HG03575 (cell line): Measurements from ENCODE around the gene TBX4.

ENCODE experiments used
- ATAC-seq: cut with Tn5 transposase; IDR thresholded peaks from one replicate; pipeline ENCODE4 v1.9.1; 2021; ENCODE audit not compliant: unreplicated experiment, insufficient number of reproducible peaks, low FRiP score; ENCODE audit errors: extremely low read depth

The TBX4 gene

GRCh38 chr17:61460796-61461585 is 8.8 kb downstream of the TBX4 start:
- no peak for ATAC-seq

DNA sequence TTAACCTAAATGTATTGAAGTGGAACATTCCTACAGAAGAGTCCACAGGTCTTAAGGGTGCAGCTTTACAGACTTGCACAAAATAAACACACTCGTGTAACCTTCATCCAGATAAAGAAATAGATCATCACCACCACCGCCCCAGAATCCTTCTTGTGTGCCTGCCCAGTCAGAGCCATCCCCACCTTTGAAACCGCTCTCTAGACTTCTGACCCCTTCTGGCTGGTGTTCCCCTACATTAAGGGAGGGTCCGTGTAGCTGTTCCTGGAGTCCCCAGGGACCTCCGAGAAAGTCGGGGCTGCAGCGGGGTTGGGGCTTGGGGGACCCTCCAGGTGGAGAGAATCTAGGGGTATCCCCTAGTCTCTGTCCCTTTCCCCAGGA is 9.4 kb downstream of the TBX4 start:
- ATAC-seq: no peak

DNA sequence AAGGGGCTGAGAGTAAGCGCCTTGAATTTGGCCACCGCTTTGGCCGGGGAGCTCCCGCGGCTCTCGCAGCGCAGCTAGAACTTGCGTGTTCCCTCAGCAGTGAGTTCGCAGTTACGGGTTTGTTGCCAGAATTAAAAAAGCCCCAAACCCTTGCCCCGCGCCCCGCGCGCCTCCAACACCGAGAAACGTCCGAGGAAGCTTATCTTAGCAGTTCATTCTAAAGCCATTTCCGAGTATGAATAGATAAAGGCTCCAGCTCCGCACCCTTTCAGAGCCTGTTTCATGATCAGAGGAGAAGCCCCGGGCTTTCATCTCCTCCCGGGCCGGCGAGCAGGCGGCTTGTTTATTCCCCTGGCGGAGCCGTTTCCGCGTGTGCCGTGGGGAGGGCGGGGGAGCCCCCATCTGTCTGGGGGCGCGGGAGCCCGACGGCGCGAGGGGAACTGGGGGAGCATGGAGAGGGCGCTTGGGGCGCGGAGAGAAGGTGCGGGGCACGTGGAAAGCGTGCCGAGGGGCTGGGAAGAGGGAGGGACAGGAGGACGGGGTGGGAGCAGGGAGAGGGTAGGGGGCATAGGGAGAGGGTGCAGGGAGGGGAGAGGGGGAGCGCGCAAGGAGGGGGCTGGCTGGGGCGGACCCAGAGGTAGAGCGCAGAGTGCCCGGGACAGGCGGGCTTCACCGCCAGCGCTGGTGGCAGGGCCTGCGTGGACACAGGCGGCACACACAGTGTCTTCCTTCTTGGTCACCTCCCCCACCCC is 9.9 kb downstream of the TBX4 start:
- no peak for ATAC-seq

GRCh38 chr17:61462719-61463315 is 10.6 kb downstream of the TBX4 start:
- ATAC-seq: no peak

DNA sequence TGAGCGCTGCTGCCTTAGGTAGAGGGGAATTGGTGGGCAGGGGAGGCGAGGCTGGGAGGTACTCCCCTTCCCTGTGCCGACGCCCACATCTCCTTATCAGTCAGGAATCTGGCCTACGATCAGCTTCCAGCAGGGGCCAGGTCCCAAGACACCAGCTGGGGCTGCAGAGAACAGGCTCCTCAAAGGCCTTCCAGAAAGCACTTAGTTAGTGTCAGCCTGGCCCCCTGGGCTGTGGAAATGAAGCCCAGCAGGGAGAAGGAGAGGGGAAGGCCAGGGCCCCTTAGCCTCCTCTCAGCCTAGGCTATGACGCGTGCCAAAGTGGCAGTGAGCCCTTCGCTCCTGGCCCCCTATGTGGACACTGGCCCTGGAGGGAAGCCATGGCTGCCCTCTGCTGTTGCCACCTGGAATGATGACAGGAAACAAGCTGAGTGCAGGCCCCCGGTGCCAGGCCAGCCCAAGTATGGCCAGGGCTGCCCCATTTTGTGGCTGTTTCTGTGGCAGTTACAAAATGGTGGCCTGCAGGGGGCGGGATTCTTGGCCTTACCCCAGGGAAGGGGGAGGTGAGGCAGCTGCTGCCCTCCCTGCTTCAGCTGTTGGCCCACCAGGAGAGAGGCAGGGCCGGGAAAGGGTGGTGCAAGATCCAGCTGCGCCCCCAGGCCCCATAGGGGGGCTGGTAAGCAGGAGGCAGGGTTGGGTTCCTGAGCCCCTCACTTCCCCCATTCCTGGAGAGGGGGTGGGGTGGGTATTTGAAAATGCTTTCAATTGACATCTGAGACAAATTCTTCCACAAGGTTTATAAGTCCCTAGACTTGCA is 11.3 kb downstream of the TBX4 start:
- no peak for ATAC-seq

DNA sequence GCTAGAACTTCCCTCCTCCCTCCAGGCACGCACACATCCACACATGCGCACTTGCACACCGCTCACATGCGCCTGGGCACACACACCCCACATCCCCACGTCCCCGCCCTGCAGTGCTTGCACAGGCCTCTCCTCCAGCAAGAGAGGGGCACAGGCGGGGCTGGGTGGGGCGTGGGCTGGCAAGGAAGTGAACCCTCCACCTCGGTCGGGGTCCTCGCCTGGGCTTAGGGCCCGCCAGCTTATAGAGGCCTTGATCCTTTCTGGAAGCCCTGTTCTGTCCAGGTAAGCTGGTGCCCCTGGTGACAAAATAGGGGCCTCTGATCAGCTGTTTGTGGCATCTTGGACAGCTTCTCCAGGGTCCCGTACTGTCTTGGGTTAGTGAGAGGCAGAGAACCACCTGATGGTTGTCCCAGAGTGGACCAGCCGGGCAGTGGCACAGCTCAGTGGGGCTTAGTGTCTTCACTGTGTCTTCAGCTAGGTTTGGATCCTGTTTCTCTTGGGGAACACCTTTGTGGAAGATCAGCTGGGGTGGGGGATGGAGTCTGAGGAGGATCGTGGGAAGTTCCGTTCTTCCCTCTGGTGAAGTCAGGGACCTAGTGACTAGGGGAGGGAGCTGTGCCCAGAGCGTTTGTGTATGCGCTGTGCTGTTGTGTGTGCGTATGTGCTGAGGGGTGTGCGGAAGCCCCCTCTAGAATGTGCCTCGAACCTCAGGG is 12.1 kb downstream of the TBX4 start:
- no peak for ATAC-seq

- ATAC-seq: no peak
Observed at GRCh38 chr17:61464843-61465180, 12.6 kb downstream of the TBX4 start.

DNA sequence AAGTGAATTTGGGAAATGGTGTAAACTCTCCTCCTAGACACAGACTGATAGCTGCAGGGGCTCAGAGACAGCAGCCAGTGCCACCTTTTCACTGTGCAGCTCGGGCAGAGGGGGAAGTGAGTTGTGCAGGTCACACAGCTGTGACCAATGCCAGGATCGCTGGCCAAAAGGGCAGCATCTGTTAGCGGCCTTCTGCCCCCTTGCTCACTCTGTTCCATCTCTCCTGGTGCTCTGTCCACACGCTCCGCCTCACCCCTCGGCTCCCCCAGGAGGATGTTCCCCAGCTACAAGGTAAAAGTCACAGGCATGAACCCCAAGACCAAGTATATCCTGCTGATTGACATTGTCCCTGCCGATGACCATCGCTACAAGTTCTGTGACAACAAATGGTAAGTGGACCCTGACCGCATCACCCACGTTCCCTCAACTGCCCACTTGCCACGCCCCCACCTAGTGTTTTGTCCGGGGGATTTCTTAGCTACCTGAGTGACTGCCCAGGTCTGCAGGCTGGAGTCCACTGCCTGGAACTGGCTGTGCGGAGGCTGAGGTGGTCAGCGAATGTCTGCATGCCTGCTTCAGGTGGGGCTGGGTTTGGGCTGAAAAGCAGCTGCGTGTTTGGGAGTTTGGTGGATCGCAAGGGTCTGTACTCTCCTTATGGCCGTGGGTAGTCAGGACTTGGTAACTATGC is 13.5 kb downstream of the TBX4 start:
- ATAC-seq: no peak

GRCh38 chr17:61466246-61466645 is 14.0 kb downstream of the TBX4 start:
- no peak for ATAC-seq

DNA sequence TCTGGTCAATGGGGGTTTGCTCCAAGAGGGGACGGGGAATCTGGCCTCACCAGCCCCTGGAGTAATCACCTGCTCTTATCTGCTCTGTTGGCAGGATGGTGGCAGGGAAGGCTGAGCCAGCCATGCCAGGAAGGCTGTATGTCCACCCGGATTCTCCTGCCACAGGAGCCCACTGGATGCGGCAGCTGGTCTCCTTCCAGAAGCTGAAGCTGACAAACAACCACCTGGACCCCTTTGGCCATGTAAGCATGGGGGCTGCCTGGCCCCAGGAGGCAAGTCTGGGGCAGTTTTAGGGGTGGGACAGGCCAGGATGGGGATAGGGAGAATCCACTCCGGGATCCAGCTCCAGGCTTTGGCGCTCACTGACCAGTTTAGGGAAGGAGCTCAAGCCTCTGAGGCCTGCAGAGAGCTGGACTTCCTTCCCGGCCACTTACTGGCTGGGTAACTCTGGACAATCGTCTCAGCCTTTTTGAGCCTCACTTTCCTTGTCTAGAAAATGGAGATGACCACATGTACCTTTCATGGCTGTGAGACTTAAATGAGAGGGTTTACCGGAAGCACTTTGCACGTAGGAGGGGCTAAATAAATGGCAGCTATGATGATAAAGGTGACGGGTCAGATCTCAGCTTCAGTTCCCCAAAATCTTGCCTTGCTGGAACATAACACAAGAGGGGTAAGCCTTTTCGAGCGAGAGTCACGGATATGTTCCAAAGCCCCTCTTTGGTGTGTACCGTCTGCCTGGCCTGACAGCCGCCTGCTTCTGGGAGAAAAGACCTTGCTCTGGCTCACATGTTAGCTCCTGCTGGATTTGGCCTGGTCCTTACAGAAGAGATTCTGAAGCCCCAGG is 15.4 kb downstream of the TBX4 start:
- no peak for ATAC-seq

DNA sequence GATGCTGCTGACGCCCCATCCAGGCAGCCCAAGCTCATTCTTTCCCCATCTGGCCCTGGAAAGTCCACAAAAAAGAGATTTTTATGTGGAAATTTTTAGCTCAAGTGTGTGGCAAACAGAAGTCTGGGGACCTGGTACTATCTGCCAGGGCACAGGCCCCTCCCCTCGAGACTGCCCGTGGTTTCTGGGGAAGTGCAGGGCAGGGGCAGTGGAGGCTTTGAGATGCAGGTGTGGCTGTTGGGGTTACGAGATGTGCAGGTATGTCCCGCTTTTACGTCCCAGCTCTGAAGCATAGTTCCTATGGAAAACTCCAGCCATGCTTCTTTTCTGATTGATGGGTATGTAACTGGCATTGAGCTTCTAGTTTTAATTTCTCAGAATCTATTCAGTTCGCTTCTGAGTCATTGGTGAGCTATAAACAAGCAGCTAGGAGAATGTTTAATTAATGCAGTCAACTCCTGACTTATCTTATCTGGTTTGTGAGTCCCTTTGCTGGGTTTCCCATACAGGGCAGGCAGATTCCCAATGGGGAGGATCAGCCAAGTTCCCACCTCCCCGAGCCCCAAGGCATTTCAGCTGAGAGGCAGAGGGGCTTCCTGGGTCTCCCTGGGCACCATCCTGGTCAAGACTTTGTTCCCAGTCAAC is 16.2 kb downstream of the TBX4 start:
- ATAC-seq: no peak

- ATAC-seq: no peak
Observed at GRCh38 chr17:61469474-61469873, 17.3 kb downstream of the TBX4 start.

- no peak for ATAC-seq
Observed at GRCh38 chr17:61469949-61470348, 17.7 kb downstream of the TBX4 start.

DNA sequence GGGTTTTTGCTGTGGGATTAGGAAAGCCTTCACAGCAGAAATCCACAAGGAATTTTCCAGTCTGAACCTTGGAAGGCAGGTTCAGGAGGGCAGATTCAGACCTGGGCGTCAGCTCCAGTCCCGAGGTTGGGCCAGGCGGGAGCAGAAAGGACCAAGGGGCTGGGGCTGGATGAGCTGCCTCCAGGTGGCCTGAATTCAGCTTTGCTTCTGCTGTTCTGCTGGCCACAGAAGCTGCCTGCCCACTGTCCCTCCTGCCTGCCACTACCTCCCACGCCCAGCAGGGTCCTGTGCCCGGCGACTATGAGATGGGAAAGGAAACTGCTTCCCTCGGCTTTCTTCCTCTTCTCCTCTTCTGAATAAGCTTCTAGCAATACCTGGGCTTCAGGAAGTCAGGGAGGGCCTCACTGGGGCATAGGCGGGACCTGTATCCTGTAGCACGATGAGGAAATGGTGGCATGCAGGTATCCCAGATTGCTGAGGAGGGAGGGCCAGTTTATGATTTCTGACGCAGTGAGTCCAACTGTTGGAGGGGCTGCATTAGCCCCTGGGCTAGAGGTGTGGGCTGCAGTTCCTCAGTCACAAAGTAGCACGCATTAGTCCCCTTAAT is 18.4 kb downstream of the TBX4 start:
- ATAC-seq: no peak

- no peak for ATAC-seq
Observed at GRCh38 chr17:61474235-61474927, 22.2 kb downstream of the TBX4 start.

DNA sequence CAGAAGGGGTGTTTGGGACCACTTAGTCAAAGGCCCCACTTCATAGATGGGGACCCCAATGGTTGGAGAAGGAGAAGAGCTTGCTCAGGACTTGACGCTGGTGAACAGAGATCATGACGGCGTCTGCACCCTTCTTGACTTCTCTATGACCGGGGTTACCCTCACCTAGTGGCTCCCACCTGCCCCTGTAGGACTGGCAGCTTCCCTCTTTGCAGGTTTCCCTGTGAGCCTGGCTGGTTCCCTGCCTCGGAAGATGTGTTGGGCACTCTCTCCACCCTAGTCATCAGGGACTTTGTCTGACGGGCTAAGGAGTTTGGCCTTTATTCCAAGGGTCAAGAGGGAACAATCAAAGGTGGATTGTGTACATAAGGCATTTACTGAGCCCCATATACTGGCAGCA is 22.7 kb downstream of the TBX4 start:
- no peak for ATAC-seq
